Activated CD8-positive, alpha-beta memory T cell treated with anti-CD3 and anti-CD28 coated beads, Interleukin-2, amount 50 U/mL, for 1 hour (primary cell): ENCODE measurements around the gene ZFC3H1.

Experiments
- DNase-seq: peaks from one replicate; pipeline ENCODE4 v3.0.0-alpha.2; 2020; ENCODE audit errors: extremely low read depth

The ZFC3H1 gene

DNA sequence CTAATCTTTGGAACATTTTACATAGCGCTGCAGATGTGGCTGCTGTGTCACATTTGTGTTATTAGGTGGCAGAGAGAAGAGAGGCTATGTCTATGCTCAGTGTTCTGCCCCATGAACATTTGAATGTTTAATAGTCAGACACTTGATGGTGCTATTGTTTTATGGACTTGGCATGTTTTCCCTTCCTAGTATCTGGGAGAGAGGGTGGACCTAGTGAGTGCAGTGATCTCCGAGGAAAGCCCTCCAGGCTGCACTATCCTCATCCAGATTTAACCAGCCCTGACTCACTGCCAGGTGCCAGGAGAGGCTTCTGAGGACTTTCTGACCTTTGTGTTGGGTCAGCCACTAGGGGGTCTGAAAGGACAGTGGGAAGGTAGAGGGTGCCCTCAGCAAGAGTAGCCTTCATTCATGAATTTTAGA is 24.3 kb downstream of the ZFC3H1 start:
- DNase-seq: no peak

DNA sequence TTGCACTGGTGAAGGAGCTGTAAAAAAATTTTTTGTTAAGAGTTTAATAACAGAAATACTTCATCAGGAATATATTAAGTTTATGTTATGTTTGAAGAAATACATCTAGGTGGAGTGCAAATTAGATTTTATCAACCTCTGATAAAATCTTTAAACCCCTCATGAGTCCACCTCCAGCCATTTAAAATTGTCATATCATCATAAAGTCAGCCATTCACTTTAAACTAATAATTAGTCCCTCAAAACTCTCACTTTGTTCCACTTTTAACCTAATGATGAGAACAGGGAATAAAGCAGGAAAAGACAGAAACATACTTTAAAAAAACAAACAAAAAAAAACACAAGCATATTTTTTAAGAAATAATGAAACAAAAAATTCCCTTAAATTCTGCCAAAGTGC is 25.1 kb downstream of the ZFC3H1 start:
- DNase-seq: no peak

DNA sequence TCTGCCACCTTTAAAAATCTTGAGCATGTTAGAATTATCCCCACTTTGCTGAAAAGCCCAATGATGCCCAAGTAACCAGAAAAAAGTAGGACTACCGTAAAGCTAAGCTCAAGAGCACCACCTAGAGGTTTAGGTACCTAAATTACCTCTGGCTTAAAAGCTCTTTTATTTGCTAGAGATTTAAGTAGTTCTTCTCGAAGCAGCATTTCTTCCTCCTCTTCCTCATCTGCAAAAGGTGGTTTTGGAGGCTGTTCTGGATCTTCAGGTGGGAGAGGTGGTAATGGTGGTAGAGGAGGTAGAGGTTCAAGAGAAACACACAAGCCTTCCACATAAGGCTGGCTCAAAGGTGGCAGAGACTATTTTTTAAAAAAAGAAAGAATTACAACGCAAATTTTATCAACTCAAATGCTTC is 26.9 kb downstream of the ZFC3H1 start:
- DNase-seq: no peak

DNA sequence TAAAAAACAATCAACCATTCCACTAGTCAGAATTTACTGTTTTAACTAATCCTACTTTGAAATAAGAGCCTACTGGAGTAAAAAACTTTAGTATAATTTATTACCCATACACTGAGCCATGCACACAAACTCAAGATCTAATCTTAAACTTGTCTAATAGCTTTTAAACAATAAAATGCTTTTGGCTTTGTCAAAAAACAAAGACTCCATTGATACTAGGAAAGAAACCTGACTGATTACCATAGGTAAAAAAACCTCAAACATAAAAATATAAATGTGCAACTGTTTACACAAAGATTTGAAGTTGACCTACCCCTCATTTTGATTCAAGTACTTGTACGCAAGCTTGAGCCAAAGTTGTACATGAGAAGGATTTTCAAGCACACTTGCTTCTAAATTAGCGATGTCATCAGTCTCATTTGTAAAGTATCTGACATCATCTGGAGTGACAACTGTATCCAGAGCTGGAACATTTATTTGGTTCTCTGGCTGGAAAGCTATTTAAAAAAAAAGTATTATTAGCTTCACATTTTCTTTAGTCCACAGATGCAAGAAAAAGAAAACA is 36.1 kb downstream of the ZFC3H1 start:
- DNase-seq: no peak

DNA sequence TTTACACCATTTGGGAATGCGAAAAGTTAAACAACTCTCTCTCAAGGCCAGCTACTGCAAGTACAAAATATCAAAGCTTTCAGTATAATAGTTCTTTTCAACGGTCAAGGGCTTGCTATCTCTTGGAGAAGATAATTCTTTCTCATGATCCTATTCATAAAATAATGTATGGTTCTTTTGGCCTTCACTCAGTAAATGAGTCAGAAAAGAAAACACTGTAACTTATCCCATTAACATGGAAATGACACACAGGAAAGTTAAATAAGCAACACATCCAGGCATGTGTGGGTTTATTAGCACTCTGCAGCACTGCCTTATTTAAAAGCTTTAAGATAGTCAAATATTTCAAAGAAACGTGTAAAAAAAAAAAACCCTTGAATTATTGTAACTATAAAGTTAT is 36.9 kb downstream of the ZFC3H1 start:
- DNase-seq: no peak

DNA sequence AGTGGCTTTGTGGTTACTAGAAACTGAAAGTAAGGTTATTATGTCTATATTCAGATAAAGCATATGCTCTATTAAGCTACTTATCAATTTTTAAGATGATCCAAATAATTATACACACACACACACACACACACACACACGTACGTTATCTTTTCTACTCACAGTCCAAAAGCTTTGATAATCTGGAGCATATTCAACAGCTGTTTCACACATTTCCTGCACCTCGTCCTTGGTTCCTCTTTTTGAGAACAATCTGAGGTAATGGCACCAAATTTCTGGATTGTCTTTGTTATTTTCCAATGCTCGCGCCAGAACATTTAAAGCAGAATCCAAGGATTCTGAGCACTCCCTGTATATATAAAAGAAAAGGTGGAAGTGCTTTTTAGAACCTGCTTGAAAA is 37.5 kb downstream of the ZFC3H1 start:
- DNase-seq: no peak

DNA sequence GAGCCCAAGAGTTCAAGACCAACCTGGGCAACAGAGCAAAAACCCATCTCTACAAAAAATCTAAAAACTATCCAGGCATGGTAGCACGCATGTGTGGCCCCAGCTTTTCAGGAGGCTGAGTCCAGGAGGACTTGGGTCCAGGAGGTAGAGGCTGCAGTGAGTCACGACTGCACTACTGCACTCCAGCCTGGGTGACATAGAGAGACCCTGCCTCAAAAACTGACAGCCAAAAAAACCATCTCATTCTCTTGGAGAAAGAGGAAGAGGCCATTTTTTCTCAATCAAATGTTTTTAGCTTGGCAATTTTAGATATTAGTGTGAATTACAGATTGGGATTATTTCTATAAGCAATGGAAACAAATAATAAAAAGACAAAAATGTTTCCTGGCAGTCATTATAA is 38.2 kb downstream of the ZFC3H1 start:
- DNase-seq: no peak

DNA sequence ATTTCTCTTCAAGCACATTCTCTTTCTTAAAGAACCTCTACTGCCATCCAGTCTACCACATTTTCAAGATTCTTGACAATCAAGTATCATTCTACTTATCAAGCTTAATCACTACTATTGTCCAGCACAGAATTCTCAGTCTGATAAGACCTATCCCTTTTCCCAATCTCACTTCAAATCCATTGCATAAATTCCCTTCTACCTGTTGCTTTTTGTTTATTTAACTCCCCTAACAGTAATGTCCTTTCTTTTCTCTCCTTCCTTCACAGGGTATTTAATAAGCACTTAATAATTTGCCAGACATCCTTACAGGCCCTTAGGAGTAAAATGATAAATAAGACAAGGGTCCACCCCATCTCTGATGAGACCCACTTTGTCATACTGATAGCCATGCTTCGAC is 41.7 kb downstream of the ZFC3H1 start:
- DNase-seq: no peak

DNA sequence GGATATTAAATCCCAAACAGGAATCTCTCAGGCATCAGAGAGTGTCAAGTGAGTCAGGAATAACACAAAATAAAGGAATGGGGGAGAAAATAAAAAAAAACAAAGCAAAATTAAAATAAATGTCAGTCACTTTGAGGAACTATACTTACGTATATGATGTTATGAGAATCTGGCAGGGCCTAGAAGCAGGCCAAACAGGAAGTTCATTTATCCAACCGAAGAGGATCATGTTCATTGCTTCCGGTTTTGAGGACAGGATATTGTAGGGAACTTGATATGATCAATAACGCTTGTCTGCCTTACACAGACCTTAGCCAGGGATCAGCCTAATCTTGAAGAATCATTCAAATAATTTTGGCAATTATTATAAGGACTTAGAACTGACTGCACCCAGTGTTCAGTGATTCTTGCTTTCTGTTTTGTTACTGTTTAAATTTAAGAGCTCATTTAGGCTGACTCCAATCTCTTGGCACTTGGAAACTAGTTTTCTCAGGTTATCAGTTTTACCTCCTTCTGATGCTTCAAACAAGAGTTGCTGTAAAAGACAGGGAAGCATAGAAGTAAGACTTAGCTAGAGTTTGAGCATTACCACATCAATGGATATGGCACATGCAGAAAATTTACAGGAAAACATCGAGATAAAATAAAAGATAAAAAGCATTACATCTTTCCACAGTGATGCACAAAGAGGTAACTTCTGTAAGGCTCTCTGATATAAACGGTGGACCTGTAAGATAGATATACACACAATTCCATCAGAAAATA is 53.4 kb downstream of the ZFC3H1 start:
- DNase-seq: no peak

DNA sequence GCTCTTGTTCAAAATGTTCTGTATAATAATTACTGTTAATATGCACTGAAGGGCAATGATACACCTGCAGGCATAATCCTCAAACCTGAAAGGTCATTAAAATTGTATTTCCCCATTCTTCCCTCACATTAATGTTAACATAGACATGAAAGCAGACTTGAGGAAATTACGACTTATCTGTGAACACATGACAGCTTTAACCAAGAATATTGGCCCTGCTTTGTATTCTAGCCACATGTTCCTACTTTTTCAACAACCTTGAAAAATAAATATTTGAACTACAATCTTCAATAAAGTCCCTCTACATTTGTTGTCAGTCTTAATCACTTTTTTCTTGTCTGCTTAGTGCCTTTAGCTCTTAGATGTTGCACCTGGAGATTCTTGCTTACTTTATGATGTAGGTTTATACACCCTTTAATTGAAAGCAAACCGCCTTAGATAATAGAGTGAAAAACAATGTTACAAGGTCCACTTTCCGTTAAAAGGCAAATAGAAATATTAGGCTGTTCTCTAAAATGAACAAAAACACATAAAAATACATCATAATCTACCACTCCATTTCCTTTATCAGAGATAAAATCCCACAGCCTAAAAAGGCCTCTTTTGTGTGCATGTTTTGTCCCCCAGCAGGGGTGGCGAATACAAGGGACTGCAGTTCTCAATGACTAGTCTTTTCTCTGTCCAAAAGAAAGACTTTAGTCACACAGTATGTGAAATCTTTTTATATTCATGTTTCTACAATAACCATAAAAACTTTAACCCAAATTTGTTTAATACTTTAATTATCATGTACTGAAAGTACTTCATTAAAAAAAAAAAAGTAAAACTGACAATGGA is 55.9 kb downstream of the ZFC3H1 start:
- no peak for DNase-seq

DNA sequence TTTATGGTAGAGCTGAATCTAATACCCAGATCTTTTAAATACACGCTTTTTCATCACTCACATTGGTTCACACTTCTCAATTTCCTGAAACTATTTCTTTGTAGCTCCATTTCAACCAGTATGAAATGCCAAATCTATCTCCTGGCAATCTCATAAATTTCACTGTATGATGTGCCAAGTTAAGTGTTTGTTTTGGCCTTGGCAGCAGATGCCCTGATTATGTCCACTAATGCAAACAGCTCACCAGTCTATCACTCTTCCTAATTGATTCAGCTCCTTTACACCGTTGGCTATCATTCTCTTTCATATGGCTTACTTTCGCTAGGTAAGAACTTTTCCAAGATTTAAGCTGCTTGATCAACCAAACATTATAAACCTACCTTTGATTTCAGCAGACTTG is 58.6 kb downstream of the ZFC3H1 start:
- no peak for DNase-seq

DNA sequence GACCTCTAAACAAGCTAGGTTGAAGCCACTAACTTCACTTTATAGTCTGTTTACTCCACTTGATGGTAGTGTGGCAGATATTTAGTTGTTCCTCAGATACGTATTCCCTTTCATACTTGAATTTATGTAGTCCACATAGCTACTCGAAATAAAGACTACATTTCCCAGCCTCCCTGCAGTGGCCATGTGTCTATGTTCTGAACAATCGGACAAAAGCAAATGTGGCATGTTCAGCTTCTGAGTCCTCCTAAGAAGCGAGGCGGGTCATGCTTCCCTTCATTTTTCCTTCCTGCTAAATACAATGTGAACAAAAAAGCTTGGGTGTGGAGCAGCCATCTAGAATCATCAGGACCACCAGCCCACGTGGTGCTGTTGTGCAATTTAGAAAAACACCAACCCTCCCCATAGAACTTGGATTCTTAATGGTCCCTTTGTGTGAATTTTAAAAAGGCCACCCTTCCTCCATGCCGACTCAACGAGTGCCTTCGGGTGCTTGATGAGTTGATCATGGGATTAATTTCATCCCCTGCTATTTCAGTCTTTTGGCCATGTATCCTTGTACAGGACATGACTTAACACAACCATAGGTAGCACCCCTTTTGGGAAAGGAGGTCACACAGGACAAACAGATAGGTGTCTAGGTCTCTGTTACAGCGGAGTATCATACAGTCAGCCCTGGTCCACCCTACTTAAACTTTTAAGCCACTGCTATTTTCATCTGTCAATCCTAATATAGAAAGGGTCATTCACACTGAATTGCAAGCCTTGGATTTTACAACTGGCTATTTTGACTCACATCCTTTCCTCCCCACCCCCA is 60.7 kb downstream of the ZFC3H1 start:
- no peak for DNase-seq

DNA sequence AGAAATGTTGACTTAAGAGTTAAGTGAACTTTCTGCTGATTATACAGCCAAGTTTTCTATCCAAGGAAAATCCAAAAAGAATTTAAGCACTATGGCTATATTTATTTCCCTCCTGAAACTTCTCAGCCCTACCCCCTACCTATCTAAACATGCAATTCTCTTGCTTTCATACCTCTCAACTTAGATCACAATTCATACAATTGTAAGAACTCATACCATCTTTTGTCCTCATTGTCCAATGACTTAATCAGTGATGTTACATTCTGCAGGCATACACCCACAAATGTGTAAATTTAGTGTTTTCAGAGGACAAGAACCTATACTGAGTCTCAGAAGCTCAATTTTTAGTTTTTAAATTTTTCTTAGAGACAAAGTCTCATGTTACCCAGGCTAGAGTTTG is 62.1 kb downstream of the ZFC3H1 start:
- no peak for DNase-seq

DNA sequence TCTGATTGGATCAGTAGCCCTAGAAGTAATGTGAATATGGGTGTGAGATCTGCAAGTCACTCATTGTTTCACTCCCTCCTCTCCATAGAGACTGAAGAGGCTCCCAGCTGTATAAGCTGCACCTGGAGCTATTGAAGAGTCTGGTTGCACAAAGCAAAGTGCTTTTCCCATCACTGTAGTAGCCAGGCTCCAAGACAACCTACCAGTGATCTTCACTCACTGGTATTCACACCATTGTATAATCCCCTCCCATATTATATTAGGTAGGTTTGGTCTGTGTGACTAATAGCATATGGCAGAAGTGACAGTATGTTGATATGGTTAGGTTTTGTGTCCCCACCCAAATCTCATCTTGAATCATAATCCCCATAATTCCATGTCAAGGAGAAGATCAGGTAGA is 64.4 kb downstream of the ZFC3H1 start:
- no peak for DNase-seq

DNA sequence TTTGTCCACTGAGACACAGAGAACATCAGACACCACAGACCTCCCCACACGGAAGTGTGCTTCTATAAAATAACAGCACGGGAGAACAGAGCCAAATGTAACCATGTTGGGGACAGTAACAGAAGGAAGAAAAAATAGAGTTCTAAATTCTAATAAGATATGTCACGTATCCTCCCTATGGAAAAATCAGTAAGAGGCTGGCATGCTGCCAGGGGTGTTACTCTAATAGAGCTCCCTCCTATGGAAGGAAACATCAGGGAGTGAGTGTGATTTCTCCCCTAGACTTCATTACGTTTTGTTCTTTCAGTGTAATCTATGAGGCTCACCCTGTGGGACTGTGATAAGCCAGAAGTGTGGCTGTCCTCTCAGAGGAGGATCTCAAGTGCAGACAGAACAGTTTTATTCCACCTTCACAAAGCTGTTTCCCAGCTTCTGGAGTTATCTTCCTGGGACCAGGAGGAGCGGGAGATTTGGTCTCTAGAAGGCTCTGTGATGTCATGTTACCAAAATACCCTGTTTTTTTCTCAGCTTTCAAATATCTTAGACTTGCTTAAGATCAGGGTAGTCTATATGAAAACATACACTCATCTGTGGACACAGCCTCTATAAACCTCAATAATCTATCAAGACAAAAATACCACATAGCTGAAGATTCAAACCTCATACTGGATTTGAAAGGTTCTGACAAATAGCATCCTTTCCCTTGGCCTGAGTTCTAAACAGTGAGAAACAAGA is 69.3 kb downstream of the ZFC3H1 start:
- no peak for DNase-seq

DNA sequence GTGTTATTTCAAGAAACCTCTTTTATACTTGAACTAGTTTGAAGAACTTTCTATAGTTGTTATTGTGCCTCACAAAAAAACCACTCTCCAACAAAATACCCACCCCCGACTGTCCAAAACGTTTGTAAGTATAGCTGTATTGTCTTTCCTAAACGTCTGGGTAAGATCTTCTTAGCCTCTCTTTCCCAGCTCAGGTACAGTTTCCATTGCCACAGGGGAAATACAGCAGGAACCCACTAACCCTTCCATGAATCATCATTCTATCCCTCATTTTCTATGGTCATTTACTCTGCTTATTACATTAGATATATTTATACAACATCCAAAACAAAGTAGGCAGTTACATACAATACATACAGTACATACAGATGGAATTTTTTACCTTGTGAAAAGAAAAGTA is 70.8 kb downstream of the ZFC3H1 start:
- no peak for DNase-seq

DNA sequence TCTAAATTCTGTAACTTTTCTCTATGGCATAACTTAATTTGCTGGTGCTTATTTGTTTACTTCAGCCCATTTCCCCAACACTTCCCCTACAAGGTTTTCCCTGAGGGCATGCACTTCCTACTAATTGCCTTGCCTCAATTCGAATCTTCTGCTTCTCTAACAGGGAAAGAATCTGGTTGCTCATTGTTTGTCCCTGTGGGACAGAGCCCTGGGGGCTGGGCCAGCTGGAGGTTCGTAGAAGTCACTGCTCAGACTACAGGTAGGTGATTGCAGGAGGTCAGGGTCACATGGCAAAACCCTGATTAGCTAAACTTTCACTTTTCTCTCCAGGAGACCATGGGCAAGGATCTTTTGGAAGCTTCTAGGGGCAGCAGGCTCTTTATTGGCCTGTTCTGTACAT is 72.0 kb downstream of the ZFC3H1 start:
- no peak for DNase-seq

DNA sequence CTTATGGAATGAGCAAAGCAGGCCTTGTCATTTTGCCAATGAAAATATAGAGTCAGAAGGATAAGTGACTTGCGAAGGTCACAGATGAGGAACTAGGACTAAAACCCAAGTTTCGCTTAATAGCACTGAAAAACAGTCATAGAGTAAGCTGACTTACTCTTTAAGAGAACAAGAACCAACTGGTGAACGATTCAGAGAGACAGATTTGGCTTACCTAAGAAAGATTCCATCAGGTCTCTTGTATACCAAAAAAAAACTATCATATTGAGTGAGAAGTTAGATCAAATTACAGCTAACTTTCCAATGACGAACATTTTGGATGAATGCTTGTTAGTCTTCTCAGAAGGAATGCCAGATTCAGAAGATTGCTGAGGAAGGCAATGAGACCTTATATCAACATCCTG is 74.2 kb downstream of the ZFC3H1 start:
- DNase-seq: no peak

DNA sequence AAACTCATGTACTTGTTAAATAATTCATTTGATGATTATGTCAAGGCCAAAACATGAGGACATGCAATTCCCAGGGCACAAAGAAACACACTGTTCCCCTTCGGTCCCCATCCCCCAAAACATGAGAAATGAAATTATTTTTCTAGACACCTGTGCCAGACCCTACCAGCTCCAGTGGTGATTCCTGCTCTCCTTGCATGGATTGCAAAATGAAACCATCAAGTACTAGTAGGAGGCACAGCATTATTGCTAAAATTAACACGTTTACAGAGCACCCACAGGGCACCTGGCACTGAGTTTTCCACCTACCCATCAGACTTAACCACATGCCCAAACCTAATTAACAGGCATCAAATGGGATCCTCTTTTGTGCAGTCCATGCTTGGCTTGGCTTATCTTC is 76.6 kb downstream of the ZFC3H1 start:
- DNase-seq: no peak

DNA sequence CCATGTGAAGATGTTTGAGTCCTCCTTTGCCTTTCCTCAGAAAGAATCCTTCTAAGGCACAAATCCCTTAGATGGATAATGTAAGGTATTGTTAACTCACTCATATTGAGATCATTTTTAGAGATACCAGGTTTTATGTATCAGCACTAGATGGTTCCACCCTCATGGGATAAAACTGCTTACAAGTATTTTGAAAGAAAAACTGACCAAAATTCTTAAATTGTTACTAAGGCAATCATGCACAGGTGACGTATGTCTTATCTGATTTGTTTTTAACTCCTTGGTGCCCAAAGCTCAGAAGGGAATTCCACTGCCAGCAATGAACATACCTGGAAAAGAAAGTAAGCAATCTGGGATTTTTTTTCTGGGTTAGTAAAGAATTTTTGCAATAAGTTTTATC is 78.4 kb downstream of the ZFC3H1 start:
- no peak for DNase-seq

DNA sequence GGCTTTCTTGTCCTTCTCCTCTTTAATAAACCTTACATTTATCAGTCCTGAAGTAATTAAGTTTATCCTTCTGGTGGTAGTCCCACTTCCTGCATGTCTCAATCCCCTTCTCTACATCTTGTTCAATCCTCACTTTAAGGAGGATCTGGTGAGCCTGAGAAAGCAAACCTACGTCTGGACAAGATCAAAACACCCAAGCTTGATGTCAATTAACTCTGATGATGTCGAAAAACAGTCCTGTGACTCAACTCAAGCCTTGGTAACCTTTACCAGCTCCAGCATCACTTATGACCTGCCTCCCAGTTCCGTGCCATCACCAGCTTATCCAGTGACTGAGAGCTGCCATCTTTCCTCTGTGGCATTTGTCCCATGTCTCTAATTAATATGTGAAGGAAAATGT is 79.3 kb downstream of the ZFC3H1 start:
- no peak for DNase-seq
